ENCODE data around the gene TBC1D7.

DNA sequence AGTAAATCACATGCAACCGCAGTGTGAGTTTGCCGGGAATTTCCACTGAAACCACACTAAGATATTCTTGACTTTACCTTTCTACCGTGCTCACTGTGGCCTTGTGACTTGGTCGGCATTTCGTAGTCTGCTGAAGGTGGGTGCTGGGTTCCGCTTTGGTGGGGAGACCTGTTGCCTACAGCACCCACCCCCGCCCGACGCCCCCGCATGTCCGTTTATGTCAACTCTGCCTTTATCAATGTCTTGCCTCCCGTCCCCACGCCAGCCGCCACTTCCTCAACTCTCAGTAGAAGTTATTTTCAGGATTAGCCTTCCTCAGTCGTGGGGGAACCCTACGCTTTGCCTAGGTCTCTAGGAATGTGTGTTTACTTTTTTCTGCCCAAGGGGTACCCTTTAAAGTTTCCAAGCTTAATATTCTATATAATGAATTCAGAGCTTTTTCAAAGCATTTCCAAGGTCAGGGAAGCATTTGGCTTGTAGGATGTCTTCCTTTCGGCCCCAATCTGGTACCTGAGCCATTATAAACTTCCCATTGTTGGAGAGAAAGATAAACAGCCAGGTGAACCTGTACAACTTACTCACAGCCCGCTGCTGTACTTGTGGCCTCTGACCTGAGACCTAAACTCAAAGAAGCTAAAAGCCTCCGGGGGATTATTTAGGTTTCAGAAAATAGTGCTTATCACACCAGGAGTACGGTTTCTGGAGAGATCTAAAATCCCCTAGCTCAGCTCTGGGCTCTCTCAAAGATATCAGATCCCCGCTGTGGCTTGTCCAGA, 54.2 kb downstream of the TBC1D7 start:
- TF ChIP-seq, protein P1, sequence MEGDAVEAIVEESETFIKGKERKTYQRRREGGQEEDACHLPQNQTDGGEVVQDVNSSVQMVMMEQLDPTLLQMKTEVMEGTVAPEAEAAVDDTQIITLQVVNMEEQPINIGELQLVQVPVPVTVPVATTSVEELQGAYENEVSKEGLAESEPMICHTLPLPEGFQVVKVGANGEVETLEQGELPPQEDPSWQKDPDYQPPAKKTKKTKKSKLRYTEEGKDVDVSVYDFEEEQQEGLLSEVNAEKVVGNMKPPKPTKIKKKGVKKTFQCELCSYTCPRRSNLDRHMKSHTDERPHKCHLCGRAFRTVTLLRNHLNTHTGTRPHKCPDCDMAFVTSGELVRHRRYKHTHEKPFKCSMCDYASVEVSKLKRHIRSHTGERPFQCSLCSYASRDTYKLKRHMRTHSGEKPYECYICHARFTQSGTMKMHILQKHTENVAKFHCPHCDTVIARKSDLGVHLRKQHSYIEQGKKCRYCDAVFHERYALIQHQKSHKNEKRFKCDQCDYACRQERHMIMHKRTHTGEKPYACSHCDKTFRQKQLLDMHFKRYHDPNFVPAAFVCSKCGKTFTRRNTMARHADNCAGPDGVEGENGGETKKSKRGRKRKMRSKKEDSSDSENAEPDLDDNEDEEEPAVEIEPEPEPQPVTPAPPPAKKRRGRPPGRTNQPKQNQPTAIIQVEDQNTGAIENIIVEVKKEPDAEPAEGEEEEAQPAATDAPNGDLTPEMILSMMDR (IDR thresholded peaks at IDR 0.05; ENCODE audit: low read depth, low read length) = no peak
- peak; percentile 26 for TF ChIP-seq POLR2A (IDR thresholded peaks at IDR 0.05; ENCODE audit: extremely low read depth, insufficient read length)

Data from NB4 (cell line).